Measurements from ENCODE around the gene SRSF4. TPM values are rescaled to one million over a fixed set of nuclear protein-coding genes. Genes with fewer than 3 reads are reported as not detected.

SRSF4 gene
- total RNA-seq, 1 donor from 2014 or later, result 49.7 TPM

- FAIRE-seq, result no peak
- no peak for DNase-seq (ENCODE audit: low spot score in 2 of 2)
Observed at GRCh38 chr1:29100487-29100886, 81.2 kb downstream of the SRSF4 start.

- DNase-seq (ENCODE audit: low spot score in 2 of 2) (no peak), FAIRE-seq (no peak)
Observed at GRCh38 chr1:29099286-29099685, 82.4 kb downstream of the SRSF4 start.

Small RNAs within 50 kb of the gene (small RNA-seq; reads per million reads assigned to genes)
- not detected for gene RF02271

Other genes with a start within 250 kb of the SRSF4 start
- gene TMEM200B, start 58.0 kb downstream of the SRSF4 start, total RNA-seq, result 0.82 TPM
- gene MECR, start 49.0 kb upstream of the SRSF4 start, total RNA-seq, result 13.5 TPM
- 30.2 TPM for gene PTPRU, start 54.6 kb upstream of the SRSF4 start, total RNA-seq

Data from frontal cortex (tissue), 4 donors.